Activated naive CD4-positive, alpha-beta T cell treated with Interleukin-2 at 50 U/mL for 16 hours (primary cell): ENCODE data around the gene RAB38.

Experiments used
- DNase-seq: peaks from one replicate; pipeline ENCODE4 v3.0.0-alpha.2; 2020

Gene RAB38

DNA sequence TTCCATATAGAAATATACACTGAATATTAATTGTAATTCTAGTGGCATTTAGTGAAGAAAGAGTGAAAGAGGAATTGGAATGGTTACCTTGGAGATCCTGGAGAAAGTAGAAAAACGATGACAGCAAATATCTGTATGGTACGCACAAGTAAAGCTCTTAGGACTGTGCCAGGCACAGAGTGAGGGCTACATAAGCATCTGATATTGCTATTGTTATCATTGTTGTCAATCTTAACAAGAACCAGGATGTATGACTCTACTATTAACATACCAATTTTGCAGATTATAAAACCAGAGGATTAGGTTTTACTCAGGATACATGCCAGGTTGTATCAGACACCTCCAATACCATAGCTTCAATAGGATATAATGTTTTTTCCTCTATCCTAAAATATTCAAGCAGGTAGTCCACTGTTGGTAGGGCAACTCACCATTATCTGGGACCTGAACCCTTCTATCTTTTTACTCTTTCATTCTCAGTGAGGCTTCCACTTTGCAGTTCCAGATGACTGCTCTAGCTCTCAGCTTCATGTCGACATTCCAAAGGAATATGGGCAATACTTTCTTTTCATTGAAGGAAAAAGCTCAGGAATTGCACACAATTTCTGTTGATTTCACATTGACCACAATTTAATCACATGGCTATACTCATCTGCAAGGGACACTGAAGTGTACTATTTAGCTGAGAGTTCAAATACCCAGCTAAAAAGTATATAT lies 73.2 kb downstream of the RAB38 start:
- no peak for DNase-seq

DNA sequence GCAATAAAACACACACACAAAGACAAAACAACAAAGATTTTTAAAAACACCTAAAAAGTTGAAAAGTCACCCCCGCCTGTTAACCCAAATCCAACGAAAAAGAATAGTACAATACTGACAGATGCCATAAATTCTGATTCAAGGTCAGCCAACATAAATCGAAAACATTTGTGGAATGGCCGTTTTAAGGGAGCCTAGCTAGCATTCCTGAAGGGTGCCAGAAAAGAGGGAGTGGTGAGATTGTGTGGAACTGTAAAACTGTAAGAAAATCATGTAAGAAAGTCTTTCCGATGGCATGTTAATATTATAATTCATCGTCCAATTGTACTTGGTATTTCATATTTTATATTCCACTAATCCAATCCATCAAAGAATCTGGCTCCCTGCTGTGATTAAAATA lies 75.1 kb downstream of the RAB38 start:
- no peak for DNase-seq

DNA sequence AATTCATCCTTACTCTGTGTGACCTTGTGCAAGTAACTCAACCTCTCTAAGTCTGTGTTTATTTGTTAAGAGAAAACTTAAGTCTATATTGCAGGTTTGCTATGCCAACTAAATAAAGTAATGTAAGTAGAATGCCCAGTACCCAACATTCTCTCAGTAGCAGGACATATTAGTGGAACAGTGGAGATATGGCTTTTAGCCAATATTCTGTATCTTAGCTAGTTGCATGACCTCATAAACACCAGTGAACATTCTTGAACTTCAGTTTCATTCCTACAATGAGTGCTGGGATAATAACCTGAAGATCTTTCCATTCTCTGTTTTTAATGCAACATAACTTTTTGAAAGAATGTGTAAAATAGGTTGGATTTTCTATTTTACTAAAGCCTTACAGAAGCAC lies 77.0 kb downstream of the RAB38 start:
- DNase-seq = no peak

DNA sequence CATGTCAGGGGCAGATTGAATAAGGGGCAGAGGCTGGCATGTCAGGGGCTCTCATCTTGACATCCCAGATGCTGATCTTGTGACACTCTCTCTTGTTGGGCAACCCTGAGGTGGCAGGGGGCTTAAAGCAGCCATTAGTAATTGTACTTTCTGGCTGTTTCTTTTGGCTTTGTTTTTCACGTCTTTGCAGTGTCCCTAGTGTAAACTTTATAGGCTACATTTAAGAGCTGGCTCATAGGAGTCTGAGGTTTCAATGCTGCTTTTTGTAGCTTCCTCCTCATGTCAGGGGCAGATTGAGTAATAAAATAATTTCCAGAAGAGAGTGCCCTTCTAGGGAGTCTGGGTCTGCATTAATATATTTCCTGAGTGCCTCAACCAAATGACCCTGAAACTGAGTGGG lies 86.1 kb downstream of the RAB38 start:
- no peak for DNase-seq

DNA sequence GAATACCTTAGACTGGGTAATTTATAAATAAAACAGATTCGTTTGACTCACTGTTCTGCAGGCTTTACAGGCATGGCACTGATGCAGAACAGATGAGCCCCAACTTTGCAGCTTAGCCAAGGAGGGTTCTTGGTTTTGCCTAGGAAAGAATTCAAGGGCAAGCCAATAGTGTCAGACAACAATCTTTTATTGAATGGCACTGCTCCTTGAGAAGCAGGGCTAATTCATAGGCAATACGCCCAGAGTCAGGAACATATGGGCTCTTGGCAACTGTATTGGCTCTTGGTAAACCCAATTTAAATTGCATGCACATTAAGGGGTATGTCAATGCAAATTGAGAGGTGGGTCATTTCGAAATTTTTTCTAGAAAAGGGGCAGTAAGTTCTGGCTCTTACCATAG lies 87.9 kb downstream of the RAB38 start:
- DNase-seq = no peak

DNA sequence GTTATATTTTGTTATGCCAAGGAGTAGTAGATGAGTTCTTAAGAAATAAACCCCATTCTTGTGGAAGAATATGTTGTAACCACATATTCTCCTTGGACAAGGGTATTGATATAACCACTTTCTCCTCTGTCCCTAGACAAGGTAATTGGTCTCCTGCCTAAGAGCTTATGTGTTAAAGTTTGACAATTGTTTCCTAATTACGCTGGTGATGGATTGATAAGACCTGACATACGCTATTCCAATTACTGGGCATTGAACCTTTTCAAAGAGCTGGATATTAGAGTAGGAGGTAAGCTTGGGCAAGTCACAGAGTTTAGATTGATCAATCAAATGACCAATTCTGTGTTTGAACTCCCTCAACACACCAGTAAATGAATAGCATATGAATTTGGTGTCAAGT lies 88.9 kb downstream of the RAB38 start:
- DNase-seq = no peak

DNA sequence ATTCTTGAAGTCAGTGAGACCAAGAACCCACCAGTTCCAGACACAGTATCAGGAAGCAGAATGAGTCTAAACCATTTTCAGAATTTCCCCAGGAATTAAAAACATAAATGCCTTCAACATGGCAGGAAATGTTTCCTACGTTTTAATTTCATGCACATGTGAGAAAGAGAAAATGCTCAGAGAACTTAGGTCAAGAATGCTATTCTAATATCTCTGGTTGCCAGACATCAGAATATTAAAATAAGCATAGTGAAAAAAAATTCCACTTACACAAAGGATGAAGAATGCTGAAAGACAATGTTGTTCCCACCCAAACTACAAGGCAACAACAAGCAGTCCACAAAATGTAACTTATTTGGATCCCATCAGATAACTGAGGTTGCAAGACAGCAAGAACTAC lies 104.8 kb downstream of the RAB38 start:
- DNase-seq = no peak

DNA sequence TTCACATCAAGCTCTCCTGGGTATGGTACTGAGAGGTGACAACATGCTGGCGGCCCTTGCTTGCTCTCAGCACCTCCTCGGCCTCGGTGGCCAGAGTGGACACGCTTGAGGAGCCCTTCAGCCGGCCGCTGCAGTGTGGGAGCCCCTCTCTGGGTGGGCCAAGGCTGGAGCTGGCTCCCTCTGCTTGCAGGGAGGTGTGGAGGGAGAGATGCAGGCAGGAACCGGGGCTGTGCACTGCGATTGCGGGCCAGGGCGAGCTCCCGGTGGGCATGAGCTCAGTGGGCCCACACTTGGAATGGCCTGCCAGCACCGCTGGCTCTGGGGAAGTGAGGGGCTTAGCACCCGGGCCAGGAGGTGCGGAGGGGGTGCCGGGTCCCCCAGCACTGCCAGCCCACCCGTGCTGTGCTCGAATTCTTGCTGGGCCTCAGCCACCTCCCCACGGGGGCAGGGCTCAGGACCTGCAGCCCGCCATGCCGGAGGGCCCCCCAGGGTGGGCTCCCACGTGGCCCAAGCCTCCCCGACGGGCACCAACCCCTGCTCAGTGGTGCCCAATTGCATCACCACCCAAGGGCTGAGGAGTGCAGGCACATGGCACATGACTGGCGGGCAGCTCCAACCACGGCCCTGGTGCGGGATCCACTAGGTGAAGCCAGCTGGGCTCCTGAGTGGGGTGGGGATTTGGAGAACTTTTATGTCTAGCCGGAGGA lies 106.2 kb downstream of the RAB38 start:
- no peak for DNase-seq

DNA sequence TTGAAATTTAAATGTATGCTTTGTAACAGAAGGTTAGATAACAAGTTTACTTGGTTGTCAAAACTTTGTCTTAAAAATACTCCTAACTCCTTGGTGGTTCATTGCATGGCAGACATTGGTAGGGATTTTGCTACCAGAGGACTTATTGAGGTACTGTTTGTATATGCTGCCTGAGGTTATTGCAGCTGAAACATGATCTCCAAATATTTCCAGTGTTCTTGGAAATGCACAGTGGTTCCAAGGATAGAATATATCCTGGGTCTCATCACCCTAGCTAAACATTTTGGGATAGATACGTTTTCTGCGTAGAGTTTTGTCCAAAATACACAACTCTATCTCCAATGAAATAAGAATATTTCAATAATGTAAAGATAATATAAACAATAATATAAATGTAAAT lies 109.2 kb downstream of the RAB38 start:
- no peak for DNase-seq

DNA sequence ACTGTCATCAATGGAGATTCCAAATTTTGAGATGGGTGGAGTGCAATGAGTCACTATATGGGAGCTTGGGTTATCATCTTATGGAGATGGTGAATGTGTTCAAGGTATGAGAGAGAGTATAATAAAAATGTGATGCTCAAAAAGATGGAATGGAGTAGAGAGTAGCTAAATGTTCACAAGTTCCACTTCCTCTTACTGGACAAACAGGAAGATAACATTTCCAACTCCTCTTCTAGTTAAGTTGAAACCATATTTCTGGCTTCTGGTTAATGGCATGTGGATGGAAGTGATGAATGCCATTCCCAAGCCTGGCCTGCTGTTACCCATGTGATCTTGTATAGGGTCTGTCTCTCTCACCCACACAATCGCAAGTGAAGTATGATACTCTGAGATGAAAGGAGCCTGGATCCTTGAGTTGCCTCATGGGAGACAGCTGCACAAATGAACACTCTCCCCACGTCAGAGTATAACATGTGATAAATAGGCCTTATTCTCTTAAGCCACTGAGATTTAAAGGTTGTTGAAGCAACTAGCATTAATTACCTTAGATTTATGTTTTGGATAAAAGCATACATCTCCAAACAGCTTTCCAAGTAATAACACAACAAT lies 111.0 kb downstream of the RAB38 start:
- no peak for DNase-seq
